Hepatocyte (in vitro differentiated cells): ENCODE data around the gene ERMAP. TPM values are rescaled to one million over a fixed set of nuclear protein-coding genes. Genes with fewer than 3 reads are reported as not detected.

Source experiments
- DNase-seq: peaks from one replicate; pipeline ENCODE4 v3.0.0-alpha.2; 2016; ENCODE audit warnings: low spot score
- H2AFZ ChIP-seq: fragments of 200-600 bp; sonication (generic); 2 replicates; pipeline ENCODE4 v1.6.0; 2016; ENCODE audit warnings: antibody characterized with exemption, mild to moderate bottlenecking
- H3K27ac ChIP-seq: fragments of 200-600 bp; sonication (generic); 2 replicates; pipeline ENCODE4 v1.5.1; 2016; ENCODE audit warnings: mild to moderate bottlenecking
- H3K27me3 ChIP-seq: fragments of 200-600 bp; sonication (generic); 2 replicates; pipeline ENCODE4 v1.6.1; 2016
- H3K36me3 ChIP-seq: fragments of 200-600 bp; sonication (generic); replicated peaks from 2 replicates; pipeline ENCODE4 v1.5.1; 2016; ENCODE audit warnings: low read depth; ENCODE audit not compliant: insufficient read depth
- H3K4me1 ChIP-seq: fragments of 200-600 bp; sonication (generic); 2 replicates; pipeline ENCODE4 v1.5.1; 2016; ENCODE audit warnings: mild to moderate bottlenecking, moderate library complexity; ENCODE audit not compliant: insufficient read depth
- H3K4me2 ChIP-seq: fragments of 200-600 bp; sonication (generic); 2 replicates; pipeline ENCODE4 v1.6.0; 2016
- H3K4me3 ChIP-seq: fragments of 200-600 bp; sonication (generic); 2 replicates; pipeline ENCODE4 v1.5.1; 2016; ENCODE audit warnings: mild to moderate bottlenecking
- H3K79me2 ChIP-seq: fragments of 200-600 bp; sonication (generic); 2 replicates; pipeline ENCODE4 v1.6.0; 2017; ENCODE audit warnings: mild to moderate bottlenecking
- H3K9me2 ChIP-seq: fragments of 200-600 bp; sonication (generic); replicated peaks from 2 replicates; pipeline ENCODE4 v1.6.0; 2017; ENCODE audit warnings: mild to moderate bottlenecking; ENCODE audit not compliant: insufficient read depth
- H3K9me3 ChIP-seq: fragments of 200-600 bp; sonication (generic); 2 replicates; pipeline ENCODE4 v1.5.1; 2016; ENCODE audit warnings: low read depth, mild to moderate bottlenecking
- H4K20me1 ChIP-seq: fragments of 200-600 bp; sonication (generic); 2 replicates; pipeline ENCODE4 v1.6.0; 2016; ENCODE audit warnings: mild to moderate bottlenecking; ENCODE audit not compliant: insufficient read depth, poor library complexity, severe bottlenecking
- EZH2 ChIP-seq: fragments of 200-600 bp; sonication (generic); IDR thresholded peaks from 2 replicates; pipeline ENCODE4 v1.6.1; 2016; ENCODE audit warnings: antibody characterized with exemption, mild to moderate bottlenecking, borderline replicate concordance
- EZH2phosphoT487 ChIP-seq: fragments of 200-600 bp; sonication (generic); IDR thresholded peaks from one replicate; pipeline ENCODE4 v1.6.1; 2018; ENCODE audit warnings: antibody characterized with exemption, mild to moderate bottlenecking, low read depth, moderate library complexity; ENCODE audit not compliant: unreplicated experiment, severe bottlenecking
- WGBS: methylation state at CpG from one replicate; pipeline ENCODE4 v1.1.6; 2016; ENCODE audit warnings: low lambda C conversion rate; ENCODE audit errors: missing lambda C conversion rate; 5-methylcytosine and 5-hydroxymethylcytosine counted together
- polyA plus RNA-seq: library from polyadenylated mRNA; unstranded; fragments of >200 nt; fragmentation: Nextera tagmentation; extraction: Ambion mirVana; gene quantifications from 2 replicates; pipeline ENCODE4 v1.2.1, GENCODE V29; 2016
- total RNA-seq: library from RNA; depleted of rRNA; stranded (reverse); fragments of >200 nt; gene quantifications from 2 replicates; pipeline ENCODE4 v1.2.3, GENCODE V29; 2014
- TF ChIP-seq, protein P1 (sequence below): fragments of 200-600 bp; sonication (generic); IDR thresholded peaks from 2 replicates; pipeline ENCODE4 v1.5.1; 2016; ENCODE audit warnings: antibody characterized with exemption, mild to moderate bottlenecking; ENCODE audit not compliant: poor library complexity

ERMAP gene
- total and polyA plus RNA-seq, 2 experiments from 2014 or later = 6.2 to 20.4 TPM

DNA sequence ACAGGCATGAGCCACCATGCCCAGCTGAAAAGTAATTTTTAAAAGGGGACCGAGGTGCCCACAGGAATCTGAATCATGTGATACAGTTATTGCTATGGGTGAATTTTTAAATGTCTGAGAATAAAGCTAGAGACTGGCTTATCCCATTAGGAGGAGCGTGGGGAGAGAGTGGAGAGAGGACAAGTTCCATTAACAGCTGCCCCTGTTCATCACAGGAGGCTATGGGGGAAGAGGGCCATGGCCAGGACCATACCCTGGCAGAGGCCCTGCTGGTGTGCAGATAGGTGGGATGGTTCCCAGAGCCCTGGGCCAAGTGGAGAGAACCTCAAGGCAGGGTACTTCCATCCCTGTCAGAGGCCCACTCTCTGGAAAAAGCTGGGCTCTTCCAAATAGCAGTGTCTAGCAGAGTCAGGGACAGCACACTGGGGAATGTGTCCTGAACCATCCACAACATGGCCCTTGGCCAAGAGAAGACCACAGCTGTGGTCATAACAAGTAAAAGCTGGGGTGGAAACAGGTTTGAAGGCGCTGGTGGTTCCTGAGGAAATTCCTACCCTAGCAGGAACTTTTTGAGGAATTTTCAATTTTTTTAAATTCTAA lies 15.8 kb downstream of the ERMAP start:
- H3K9me3 ChIP-seq = no peaks in the 10 kb centered on the region
- H2AFZ ChIP-seq = no peak overlapping the region
- 97% methylated on average over 3 of the region's 3 CpGs for WGBS
- no peak for DNase-seq
- no peaks in the 10 kb centered on the region for H3K79me2 ChIP-seq
- H3K4me2 ChIP-seq = no peak overlapping the region
- no peaks in the 10 kb centered on the region for H4K20me1 ChIP-seq
- H3K27me3 ChIP-seq = no peaks in the 10 kb centered on the region
- no peaks in the 10 kb centered on the region for H3K4me1 ChIP-seq
- TF ChIP-seq EZH2phosphoT487 (no peak), EZH2 (no peak)
- TF ChIP-seq, protein P1, sequence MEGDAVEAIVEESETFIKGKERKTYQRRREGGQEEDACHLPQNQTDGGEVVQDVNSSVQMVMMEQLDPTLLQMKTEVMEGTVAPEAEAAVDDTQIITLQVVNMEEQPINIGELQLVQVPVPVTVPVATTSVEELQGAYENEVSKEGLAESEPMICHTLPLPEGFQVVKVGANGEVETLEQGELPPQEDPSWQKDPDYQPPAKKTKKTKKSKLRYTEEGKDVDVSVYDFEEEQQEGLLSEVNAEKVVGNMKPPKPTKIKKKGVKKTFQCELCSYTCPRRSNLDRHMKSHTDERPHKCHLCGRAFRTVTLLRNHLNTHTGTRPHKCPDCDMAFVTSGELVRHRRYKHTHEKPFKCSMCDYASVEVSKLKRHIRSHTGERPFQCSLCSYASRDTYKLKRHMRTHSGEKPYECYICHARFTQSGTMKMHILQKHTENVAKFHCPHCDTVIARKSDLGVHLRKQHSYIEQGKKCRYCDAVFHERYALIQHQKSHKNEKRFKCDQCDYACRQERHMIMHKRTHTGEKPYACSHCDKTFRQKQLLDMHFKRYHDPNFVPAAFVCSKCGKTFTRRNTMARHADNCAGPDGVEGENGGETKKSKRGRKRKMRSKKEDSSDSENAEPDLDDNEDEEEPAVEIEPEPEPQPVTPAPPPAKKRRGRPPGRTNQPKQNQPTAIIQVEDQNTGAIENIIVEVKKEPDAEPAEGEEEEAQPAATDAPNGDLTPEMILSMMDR = no peak
- H3K9me2 ChIP-seq = no peaks in the 10 kb centered on the region
- H3K36me3 ChIP-seq = no peaks in the 10 kb centered on the region
- H3K4me3 ChIP-seq = no peak overlapping the region
- H3K27ac ChIP-seq = no peak overlapping the region

- Histone ChIP-seq H4K20me1 (no peaks in the 10 kb centered on the region), H3K4me3 (no peak overlapping the region), H3K4me1 (no peaks in the 10 kb centered on the region), H3K9me3 (no peaks in the 10 kb centered on the region), H3K9me2 (no peaks in the 10 kb centered on the region), H2AFZ (no peak overlapping the region), H3K79me2 (no peaks in the 10 kb centered on the region), H3K27ac (no peak overlapping the region), H3K4me2 (no peak overlapping the region), H3K27me3 (no peaks in the 10 kb centered on the region), H3K36me3 (no peaks in the 10 kb centered on the region)
- TF ChIP-seq EZH2 (no peak), EZH2phosphoT487 (no peak)
- TF ChIP-seq, protein P1 = no peak
- 89% methylated on average over 4 of the region's 4 CpGs for WGBS
- no peak for DNase-seq
These were observed 17.1 kb downstream of the ERMAP start for GRCh38 chr1:42833981-42834380.

DNA sequence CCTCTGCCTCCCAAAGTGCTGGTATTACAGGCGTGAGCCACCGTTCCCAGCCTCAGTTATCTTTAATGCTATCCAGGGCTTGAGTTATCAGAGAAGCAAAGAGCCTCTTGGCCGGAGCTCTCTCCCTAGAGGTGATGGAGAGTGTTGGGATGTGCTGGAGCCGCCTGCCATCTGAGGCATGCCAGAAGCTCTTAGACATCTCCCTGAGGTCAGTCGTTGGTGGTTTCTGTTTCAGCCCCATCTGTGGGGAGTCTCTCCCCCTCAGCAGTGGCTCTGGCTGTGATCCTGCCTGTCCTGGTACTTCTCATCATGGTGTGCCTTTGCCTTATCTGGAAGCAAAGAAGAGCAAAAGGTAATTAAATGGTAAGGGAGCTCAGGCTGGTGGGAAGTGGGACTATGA lies 17.9 kb downstream of the ERMAP start:
- H3K4me2 ChIP-seq = no peak overlapping the region
- WGBS = 62% methylated on average over 5 of the region's 5 CpGs

DNA sequence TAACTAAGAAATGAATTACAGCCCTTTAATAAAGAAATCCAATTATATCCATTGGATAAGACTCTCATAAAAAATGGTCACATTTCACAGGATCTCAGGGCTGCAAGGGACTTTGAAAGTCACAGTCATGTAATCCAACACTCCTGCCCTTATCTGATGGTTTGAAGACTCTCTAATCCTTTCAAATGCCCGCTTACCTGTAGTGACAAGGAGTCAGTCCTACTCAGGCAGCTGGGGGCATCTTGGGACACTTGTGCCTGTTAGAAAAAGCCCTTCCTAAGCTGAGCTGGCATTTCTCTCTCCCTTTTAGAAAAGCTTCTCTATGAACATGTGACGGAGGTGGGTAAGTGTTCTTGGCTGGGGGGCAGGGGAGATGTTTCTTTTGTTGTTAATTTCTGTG lies 18.5 kb downstream of the ERMAP start:
- WGBS = 78% methylated on average over 2 of the region's 2 CpGs
- H3K27ac ChIP-seq = no peak overlapping the region
- no peaks in the 10 kb centered on the region for H3K79me2 ChIP-seq
- no peaks in the 10 kb centered on the region for H3K36me3 ChIP-seq
- H3K4me2 ChIP-seq = no peak overlapping the region
- no peaks in the 10 kb centered on the region for H3K9me2 ChIP-seq
- DNase-seq = no peak
- no peaks in the 10 kb centered on the region for H3K27me3 ChIP-seq
- no peaks in the 10 kb centered on the region for H4K20me1 ChIP-seq
- H3K9me3 ChIP-seq = no peaks in the 10 kb centered on the region
- no peak overlapping the region for H2AFZ ChIP-seq
- H3K4me1 ChIP-seq = no peaks in the 10 kb centered on the region
- no peak overlapping the region for H3K4me3 ChIP-seq
- TF ChIP-seq EZH2 (no peak), EZH2phosphoT487 (no peak)
- TF ChIP-seq, protein P1 = no peak

More for the DNA sequence above, 17.9 kb downstream of the ERMAP start:
- no peak for TF ChIP-seq EZH2
- Histone ChIP-seq H4K20me1 (no peaks in the 10 kb centered on the region), H3K27me3 (no peaks in the 10 kb centered on the region), H3K4me1 (no peaks in the 10 kb centered on the region), H3K36me3 (no peaks in the 10 kb centered on the region), H3K9me3 (no peaks in the 10 kb centered on the region), H3K9me2 (no peaks in the 10 kb centered on the region), H2AFZ (no peak overlapping the region), H3K4me3 (no peak overlapping the region), H3K79me2 (no peaks in the 10 kb centered on the region), H3K27ac (no peak overlapping the region)
- no peak for DNase-seq
